Sigmoid colon (tissue), 7 donors: ENCODE measurements around the gene DCTN3. TPM values are rescaled to one million over a fixed set of nuclear protein-coding genes. Genes with fewer than 3 reads are reported as not detected.

Experiments used
- DNase-seq: peaks from one replicate; pipeline ENCODE4 v3.0.0-alpha.2; 2019
- H3K27ac ChIP-seq, 4 donors: fragments of 200-600 bp; sonication (generic); one replicate each; pipeline ENCODE4 v1.5.1; 2016 to 2019; ENCODE audit warnings: mild to moderate bottlenecking in 1 of 4
- H3K27me3 ChIP-seq, 3 donors: fragments of 200-600 bp; sonication (generic); one replicate each; pipeline ENCODE4 v1.5.1; 2019; ENCODE audit warnings: mild to moderate bottlenecking in 1 of 3
- H3K36me3 ChIP-seq, 4 donors: fragments of 200-600 bp; sonication (generic); one replicate each; pipeline ENCODE4 v1.5.1; 2016 to 2019
- H3K4me1 ChIP-seq, 4 donors: fragments of 200-600 bp; sonication (generic); one replicate each; pipeline ENCODE4 v1.5.1; 2017 to 2019
- H3K4me3 ChIP-seq, 4 donors: fragments of 200-600 bp; sonication (generic); one replicate each; pipeline ENCODE4 v1.5.1; 2017 to 2019; ENCODE audit warnings: mild to moderate bottlenecking in 2 of 4, moderate library complexity in 1 of 4
- H3K9me3 ChIP-seq, 4 donors: fragments of 200-600 bp in 3 of 4; sonication (generic) in 3 of 4; one replicate each; pipeline versions ENCODE4 v1.5.1 to v1.6.1; 2013 to 2019
- CTCF ChIP-seq, 4 experiments: fragments of 450-650 bp in 3 of 4; fragments of 200-600 bp in 1 of 4; IDR thresholded peaks; one replicate each; pipeline ENCODE4 v1.5.1; 2016 to 2019; ENCODE audit warnings: antibody characterized with exemption in 4 of 4, mild to moderate bottlenecking in 3 of 4, moderate library complexity in 2 of 4
- EP300 ChIP-seq, 4 donors: sonication (generic); formaldehyde crosslinking; IDR thresholded peaks; one replicate each; pipeline ENCODE4 v1.6.1; 2017; ENCODE audit warnings: antibody characterized with exemption in 4 of 4
- POLR2A ChIP-seq, 2 donors: fragments of 450-650 bp; IDR thresholded peaks; one replicate each; pipeline ENCODE4 v1.6.1; 2016; ENCODE audit warnings: antibody characterized with exemption in 2 of 2, mild to moderate bottlenecking in 2 of 2, moderate library complexity in 2 of 2
- POLR2AphosphoS5 ChIP-seq, 4 donors: sonication (generic); formaldehyde crosslinking; IDR thresholded peaks; one replicate each; pipeline ENCODE4 v1.6.1; 2017; ENCODE audit warnings: antibody characterized with exemption in 4 of 4
- WGBS, 2 donors: extraction: QIAGEN DNeasy Blood & Tissue Kit; methylation state at CpG; one replicate each; pipeline ENCODE4 v1.1.7; 2013; 5-methylcytosine and 5-hydroxymethylcytosine counted together
- intact Hi-C: fragments of 100-400 bp; cut with DNase I; formaldehyde crosslinking; loops from one replicate; pipeline ENCODE4 v1.15.1; 2023
- polyA plus RNA-seq, 3 donors: library from polyadenylated mRNA; stranded (reverse); fragments of 200-250 nt; gene quantifications; one replicate each; pipeline ENCODE4 v1.2.3, GENCODE V29; 2013
- total RNA-seq, 4 donors: library from RNA; depleted of rRNA; stranded (reverse); fragments of >200 nt; gene quantifications; one replicate each; pipeline ENCODE4 v1.1.0, GENCODE V29; 2016
- donor health status: healthy with polysubstance abuse.
- donor health status: Bipolar disorder and iron deficiency.
- donor health status: healthy.

The DCTN3 gene
- total and polyA plus RNA-seq, 7 donors, result 59.6 to 122 (median 90.7) TPM

DNA sequence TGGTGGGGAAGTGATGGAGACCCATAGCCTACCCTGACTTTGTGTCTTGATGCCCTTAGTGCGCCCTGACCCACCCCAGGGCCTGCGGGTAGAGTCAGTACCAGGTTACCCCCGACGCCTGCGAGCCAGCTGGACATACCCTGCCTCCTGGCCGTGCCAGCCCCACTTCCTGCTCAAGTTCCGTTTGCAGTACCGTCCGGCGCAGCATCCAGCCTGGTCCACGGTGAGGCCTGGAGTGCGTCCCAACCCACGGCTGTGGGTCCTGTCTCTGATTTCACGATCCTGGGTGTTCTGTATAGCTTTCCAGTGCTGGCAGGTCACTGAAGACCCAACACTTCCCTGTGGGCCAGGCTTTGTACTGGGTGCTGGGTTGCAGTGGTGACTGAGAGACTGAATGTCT lies 38.2 kb upstream of the DCTN3 start:
- Histone ChIP-seq H3K36me3 (peaks cover 0 to 50% (median 13%) of the 10 kb centered on the region in 4 donors), H3K27me3 (no peaks in the 10 kb centered on the region), H3K9me3 (no peaks in the 10 kb centered on the region), H3K27ac (no peak overlapping the region), H3K4me1 (peaks cover 0 to 31% (median 23%) of the 10 kb centered on the region in 4 donors), H3K4me3 (no peak overlapping the region)
- WGBS, 2 donors, result 92 to 94% methylated on average over 14 of the region's 14 CpGs
- TF ChIP-seq EP300 (IDR thresholded peaks at IDR 0.05), result no peak
- TF ChIP-seq CTCF (IDR thresholded peaks at IDR 0.05), result no peak
- intact Hi-C loops, result no loop called here
- no peak for DNase-seq

DNA sequence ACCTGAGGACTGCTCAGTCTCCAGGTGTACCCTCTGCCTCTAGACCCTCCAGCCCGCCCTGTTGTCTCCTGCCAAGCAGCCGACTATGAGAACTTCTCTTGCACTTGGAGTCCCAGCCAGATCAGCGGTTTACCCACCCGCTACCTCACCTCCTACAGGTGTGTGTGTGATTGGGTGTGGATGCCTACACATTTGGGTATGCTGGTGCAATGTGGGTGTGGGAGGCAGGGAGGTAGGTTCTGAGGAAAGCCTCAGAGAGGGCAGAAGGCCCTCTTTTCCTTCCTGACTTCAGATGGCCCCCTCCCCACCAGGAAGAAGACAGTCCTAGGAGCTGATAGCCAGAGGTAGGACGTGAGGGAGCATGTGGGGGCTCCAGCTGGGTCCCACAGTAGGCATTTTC lies 36.7 kb upstream of the DCTN3 start:
- H3K27ac ChIP-seq, result no peak overlapping the region
- TF ChIP-seq POLR2A (IDR thresholded peaks at IDR 0.05), result no peak
- intact Hi-C loops, result no loop called here
- H3K36me3 ChIP-seq, result peaks cover 0 to 41% (median 13%) of the 10 kb centered on the region in 4 donors
- no peaks in the 10 kb centered on the region for H3K9me3 ChIP-seq
- DNase-seq, result no peak
- H3K4me1 ChIP-seq, result peaks cover 0 to 46% (median 37%) of the 10 kb centered on the region in 4 donors
- no peak overlapping the region for H3K4me3 ChIP-seq
- no peaks in the 10 kb centered on the region for H3K27me3 ChIP-seq
- WGBS, 2 donors, result 89 to 92% methylated on average over 5 of the region's 5 CpGs

GRCh38 chr9:34655394-34655793 lies 35.1 kb upstream of the DCTN3 start:
- TF ChIP-seq POLR2AphosphoS5 (IDR thresholded peaks at IDR 0.05) (no peak), EP300 (IDR thresholded peaks at IDR 0.05) (no peak), POLR2A (IDR thresholded peaks at IDR 0.05) (no peak), CTCF (IDR thresholded peaks at IDR 0.05) (no peak)
- no peak for DNase-seq
- Histone ChIP-seq H3K36me3 (peaks cover 0 to 30% (median 8%) of the 10 kb centered on the region in 4 donors), H3K9me3 (no peaks in the 10 kb centered on the region), H3K4me3 (peak overlapping the region in 1 of 4 donors; percentile 2), H3K4me1 (peaks cover 0 to 61% (median 50%) of the 10 kb centered on the region in 4 donors), H3K27ac (peak overlapping the region; percentile 83 to 91 (median 88)), H3K27me3 (no peaks in the 10 kb centered on the region)
- WGBS, 2 donors, result 84 to 87% methylated on average over 5 of the region's 5 CpGs
- intact Hi-C loops, result no loop called here

GRCh38 chr9:34654323-34655051 lies 34.2 kb upstream of the DCTN3 start:
- DNase-seq, result peak; percentile 95
- Histone ChIP-seq H3K36me3 (peaks cover 3 to 30% (median 9%) of the 10 kb centered on the region in 4 donors), H3K9me3 (no peaks in the 10 kb centered on the region), H3K27me3 (no peaks in the 10 kb centered on the region), H3K27ac (peak overlapping the region; percentile 83 to 91 (median 88)), H3K4me1 (peaks cover 0 to 61% (median 50%) of the 10 kb centered on the region in 4 donors), H3K4me3 (peak overlapping the region in 2 of 4 donors; percentile 11 to 56)
- peak in 1 of 4 donors; percentile 54 for TF ChIP-seq EP300 (IDR thresholded peaks at IDR 0.05)
- no peak for TF ChIP-seq CTCF (IDR thresholded peaks at IDR 0.05)
- no peak for TF ChIP-seq POLR2A (IDR thresholded peaks at IDR 0.05)
- TF ChIP-seq POLR2AphosphoS5 (IDR thresholded peaks at IDR 0.05), result peak; percentile 41 to 82 (median 72)
- intact Hi-C loops, result loop anchor here (5.0 kb wide), 1 partner anchor 338 kb away; no protein-coding TSS in a partner anchor
- 69 to 72% methylated on average over 11 of the region's 11 CpGs for WGBS, 2 donors

- intact Hi-C loops, result loop anchor here (5.0 kb wide), 1 partner anchor 339 kb away; no protein-coding TSS in a partner anchor
- no peak for TF ChIP-seq POLR2A (IDR thresholded peaks at IDR 0.05)
- TF ChIP-seq POLR2AphosphoS5 (IDR thresholded peaks at IDR 0.05), result peak in 2 of 4 donors; percentile 14 to 52
- Histone ChIP-seq H3K4me3 (peak overlapping the region in 3 of 4 donors; percentile 48 to 56 (median 52)), H3K27me3 (no peaks in the 10 kb centered on the region), H3K36me3 (peaks cover 5 to 38% (median 16%) of the 10 kb centered on the region in 4 donors), H3K4me1 (peaks cover 0 to 67% (median 56%) of the 10 kb centered on the region in 4 donors), H3K9me3 (no peaks in the 10 kb centered on the region), H3K27ac (peak overlapping the region; percentile 83 to 91 (median 88))
- peak; percentile 75 for DNase-seq
- WGBS, 2 donors, result 57 to 61% methylated on average over 11 of the region's 11 CpGs
These were observed 33.1 kb upstream of the DCTN3 start for GRCh38 chr9:34653151-34654072.
